ENCODE measurements around the gene RBM23.
"Not testable (repeated sequence)": the region's sequence is repeated elsewhere in the genome, so short reads cannot be mapped to it uniquely, and the experiment has no call there.

The RBM23 gene

GRCh38 chr14:22918804-22919600, at the start of gene RBM23:
TSS of gene RBM23 (minus strand) at chr14:22919149.
- peak; percentile 99 for DNase-seq

DNA sequence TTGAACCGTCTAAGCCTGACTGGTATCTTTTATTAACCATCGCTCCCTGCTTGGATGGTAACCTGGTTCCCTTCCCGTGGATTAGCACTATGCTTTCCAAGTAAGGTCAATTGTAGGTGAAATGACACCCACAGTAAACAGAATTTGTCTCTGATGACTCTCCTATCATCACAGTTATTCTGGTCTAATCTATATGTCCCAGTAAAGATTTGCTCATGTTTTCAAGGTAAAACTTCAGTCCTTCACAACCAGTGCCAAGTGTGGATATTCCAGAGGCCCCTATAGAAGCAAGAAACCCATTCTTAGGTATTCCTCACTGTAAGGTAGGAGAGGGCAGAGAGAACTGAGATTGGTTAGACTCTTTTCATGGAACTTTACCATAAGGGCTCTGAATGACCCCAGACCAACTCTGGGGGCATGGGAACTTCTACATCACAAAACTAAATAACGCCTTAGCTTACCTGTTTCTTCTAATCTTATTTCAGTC, 47.9 kb upstream of the RBM23 start:
- no peak for DNase-seq

- not testable (repeated sequence) for DNase-seq
These were observed 47.2 kb upstream of the RBM23 start for GRCh38 chr14:22965916-22966782.

DNA sequence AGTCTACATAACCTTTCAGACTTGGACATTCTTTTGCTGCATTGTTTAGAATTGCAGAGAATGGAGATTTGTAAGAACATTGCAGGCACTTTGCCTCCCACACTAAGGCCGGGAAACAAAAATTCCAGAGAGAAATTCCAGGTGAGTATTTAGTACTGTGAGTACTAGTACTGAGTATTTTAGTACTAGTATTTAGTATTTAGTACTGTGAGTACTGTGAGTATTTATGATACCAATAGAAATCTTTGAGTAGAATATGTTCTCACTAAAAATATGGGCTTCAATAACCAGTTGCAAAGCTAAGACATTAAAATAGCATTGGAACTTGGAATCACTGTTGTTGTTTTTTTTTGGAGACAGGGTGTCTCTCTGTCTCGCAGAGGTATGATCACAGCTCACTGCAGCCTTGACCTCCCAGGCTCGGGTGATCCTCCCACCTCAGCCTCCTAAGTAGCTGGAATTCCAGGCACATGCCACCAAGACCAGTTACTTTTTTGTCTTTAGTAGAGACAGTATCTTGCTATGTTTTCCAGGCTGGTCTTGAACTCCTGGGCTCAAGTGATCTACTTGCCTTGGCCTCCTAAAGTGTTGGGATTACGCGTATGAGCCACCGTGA, 43.2 kb upstream of the RBM23 start:
- DNase-seq, result no peak

GRCh38 chr14:22955702-22956569, 37.0 kb upstream of the RBM23 start:
- DNase-seq, result no peak

DNA sequence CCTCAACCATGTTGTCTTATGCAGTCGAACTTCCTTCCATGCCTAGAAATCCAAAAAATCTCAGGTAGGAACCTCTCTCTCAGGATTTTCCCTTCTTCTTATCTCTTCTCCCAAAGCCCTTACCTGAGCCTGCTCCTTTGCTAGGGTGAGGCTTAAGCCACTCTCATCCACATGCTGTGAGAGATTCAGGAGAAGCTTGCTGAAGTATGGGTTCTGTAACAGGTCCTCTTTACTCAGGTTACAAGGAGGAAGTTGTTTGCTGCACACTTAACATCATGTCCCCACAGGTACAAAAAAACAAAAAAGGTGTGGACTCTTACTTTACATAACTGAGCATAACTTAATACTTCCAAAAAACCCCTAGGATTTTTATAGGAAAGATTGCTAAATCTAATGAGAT, 33.5 kb upstream of the RBM23 start:
- no peak for DNase-seq

DNA sequence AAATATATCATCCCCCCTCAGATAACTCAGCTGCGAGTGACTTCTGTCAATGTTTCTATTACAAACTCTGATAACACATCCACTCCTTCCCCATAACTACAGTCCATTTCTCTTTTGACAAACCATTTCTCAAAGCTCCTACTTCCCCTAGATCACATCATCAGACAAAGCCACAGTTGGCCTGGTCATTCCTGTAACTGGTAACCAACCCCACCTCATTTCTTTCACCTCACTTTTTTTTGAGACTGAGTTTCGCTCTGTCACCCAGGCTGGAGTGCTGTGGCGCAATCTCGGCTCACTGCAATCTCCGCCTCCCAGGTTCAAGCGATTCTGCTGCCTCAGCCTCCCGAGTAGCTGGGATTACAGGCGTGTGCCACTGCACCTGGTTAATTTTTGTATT, 32.8 kb upstream of the RBM23 start:
- not testable (repeated sequence) for DNase-seq

DNA sequence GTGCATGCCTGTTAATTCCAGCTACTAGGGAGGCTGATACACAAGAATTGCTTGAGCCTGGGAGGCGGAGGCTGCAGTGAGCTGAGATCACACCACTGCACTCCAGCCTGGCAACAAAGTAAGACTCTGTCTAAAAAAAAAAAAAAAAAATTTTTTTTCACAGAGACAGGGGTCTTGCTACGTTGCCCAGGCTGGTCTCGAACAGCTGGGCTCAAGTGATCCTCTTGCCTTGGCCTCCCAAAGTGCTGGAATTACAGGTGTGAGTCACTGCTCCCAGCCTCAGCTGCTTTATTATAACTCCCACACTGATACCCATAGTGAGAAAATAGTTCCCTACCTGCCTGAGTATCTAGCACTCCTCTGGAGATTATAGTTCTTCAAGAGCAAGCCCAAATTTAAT, 26.7 kb upstream of the RBM23 start:
- DNase-seq, result no peak

- DNase-seq, result no peak
These were observed 20.7 kb upstream of the RBM23 start for GRCh38 chr14:22939684-22940083.

GRCh38 chr14:22935156-22935555, 16.2 kb upstream of the RBM23 start:
- no peak for DNase-seq

- DNase-seq, result no peak
These were observed 13.2 kb upstream of the RBM23 start for GRCh38 chr14:22932146-22932545.

GRCh38 chr14:22929961-22930364, 11.0 kb upstream of the RBM23 start:
- peak; percentile 75 for DNase-seq

DNA sequence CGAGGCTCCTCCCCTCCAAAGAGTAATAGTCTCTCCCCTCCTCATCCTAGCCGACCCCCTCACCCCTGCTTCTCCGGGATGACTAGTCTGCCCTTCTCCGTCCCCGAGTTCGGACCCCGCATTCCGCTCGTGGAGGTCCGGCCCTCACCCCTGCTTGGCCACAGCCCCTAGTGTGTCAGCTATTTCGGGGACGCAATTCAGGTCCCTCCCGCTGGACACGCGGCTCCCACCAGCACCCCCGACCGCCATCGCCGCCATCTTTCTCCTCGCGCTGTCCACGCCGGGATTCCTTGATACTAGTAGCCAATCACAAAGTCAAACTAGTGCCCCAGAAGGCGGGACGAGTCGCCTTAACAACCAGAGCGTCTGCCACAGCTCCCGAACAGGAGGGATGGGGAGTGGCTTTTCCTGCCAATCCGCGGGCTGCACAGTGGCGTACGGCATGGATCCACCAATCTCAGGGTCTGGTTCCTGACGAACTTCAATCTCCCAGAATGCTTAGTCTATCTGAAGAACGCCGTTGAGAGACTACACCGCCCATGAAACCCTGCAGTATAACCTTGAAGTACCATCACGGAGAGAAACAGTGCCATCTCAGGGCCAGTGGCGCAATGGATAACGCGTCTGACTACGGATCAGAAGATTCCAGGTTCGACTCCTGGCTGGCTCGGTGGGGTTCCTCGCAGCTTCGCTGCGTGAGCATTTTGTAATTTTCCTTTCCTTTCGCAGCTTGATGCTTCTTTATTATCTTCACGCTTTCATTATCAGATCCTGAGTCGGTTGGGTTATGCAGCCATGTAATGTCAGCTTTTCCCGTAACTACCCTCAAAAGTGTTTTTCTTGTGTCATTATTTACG, 10.4 kb upstream of the RBM23 start, which contains the start of gene PRMT5:
TSS of gene PRMT5 (minus strand) at position 273 of the 857 bp plus-strand sequence. CDS start at position 258, 15 bp downstream.
- DNase-seq, result peak; percentile 98

DNA sequence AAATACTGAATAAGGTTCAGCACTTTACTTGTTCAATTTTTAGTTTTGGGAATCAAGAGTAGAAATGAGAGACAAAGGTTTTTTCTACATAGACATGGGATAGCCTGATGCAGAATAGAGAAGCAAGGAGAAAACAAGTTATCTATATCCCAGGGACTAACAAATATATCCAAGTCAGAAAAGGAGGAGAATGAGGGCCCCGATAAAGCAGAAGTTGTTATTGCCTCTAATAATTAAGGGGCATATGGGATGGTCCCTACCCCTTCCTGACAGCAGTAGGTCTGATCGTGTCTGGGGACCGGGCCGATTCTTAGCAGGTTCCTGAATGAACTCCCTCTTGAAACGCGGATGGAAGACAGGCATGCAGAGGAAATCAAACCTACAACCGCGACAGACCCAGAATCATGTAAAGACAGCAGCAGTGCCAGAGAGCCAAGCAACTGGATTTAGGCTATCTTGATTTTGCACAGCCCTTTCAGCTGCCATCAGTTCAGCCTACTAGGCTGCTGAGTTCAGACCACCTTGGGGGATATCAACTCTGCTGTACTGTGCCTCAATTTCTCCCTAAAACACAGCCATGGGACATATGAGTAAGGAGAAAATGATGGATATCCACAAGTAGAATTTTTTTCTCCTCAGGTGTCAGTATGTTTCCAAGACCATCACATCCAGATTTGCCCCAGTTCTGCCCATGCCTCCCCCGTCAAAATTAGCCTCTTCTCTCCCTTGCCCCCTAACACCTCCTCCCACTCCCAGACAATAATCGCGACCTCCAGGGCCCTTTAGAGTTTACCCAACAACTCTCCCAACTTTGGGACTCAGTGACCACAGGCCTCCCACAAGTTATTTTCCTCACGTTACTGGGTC, 9.5 kb upstream of the RBM23 start:
- DNase-seq, result no peak

DNA sequence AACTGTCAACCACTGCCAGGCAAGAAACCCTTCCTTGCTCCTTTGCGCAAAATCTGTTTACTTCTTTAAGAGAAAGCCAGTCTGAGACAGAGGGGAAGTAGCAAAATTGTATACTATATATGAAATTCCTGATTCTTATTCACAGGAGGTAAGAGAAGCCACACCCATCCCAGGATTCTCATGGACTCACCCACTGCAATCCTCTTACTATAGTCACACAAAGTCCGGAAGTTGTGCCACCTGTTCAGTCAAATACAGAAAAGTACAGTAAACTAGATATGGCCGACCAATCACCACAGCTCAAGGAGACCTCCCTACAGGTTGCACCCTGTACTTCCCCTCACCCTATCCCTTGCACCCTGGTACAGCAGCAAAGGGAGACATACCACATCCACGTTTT, 7.4 kb upstream of the RBM23 start:
- DNase-seq, result no peak

DNA sequence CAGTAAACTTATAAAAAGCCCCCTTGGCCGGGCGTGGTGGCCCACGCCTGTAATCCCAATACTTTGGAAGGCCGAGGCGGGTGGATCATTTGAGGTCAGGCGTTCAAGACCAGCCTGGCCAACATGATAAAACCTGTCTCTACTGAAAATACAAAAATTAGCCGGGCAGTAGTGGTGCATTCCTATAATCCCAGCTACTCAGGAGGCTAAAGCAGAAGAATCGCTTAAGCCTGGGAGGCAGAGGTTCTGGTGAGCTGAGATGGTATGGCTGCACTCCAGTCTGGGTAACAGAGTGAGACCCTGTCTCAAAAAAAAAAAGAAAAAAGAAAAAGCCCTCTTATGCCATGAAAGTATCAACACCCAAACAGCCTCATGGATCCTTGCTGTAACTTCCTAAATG, 6.6 kb upstream of the RBM23 start:
- no peak for DNase-seq

DNA sequence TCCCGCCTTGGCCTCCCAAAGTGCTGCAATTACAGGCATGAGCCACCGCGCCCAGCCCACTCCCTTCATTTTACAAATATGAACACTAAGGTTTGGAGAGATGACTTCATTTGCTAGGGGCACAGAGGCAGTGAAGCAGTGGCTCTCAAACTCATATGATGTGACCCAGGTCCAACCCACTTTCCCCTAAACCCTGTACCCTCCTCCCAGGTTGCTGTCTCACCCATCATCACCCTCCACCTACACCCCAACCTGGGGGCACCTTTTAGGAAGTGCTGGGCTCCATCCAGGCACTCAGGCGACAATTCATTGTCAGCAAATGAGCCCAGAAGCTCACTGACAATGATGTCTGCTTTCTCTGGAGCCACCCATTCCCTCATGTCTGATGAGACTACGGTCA, 4.8 kb upstream of the RBM23 start:
- DNase-seq, result no peak

- no peak for DNase-seq
These were observed 3.3 kb upstream of the RBM23 start for GRCh38 chr14:22922294-22922693.

- no peak for DNase-seq
These were observed 1.7 kb upstream of the RBM23 start for GRCh38 chr14:22920697-22921096.

DNA sequence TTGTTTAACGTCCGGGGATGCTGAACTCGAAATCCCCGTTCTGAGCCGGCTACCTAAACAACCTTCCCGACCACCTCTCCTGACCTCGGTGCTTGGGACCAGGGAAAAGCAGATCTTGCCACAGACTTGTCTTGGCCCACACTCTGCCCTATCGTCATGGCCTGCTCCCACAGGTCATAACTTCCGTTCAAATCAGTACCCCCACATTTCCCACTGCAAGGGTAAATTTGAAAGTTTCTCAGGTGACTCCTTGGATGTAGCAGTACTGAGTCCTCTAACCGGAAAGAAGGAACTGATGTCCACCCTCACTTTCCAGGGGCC, 612 bp upstream of the RBM23 start:
- no peak for DNase-seq
